IMR-90 (cell line): ENCODE measurements around the gene ZFP36.

Experiments
- BHLHE40 ChIP-seq: fragments of 150-350 bp; IDR thresholded peaks from 2 replicates; pipeline ENCODE4 v1.6.1; 2016; ENCODE audit warnings: mild to moderate bottlenecking, low read depth, low read length
- CEBPB ChIP-seq: IDR thresholded peaks from 2 replicates; pipeline ENCODE4 v1.6.1; 2012; ENCODE audit warnings: low read depth, low read length, improper control_type of control experiment
- MAFK ChIP-seq: IDR thresholded peaks from 2 replicates; pipeline ENCODE4 v1.6.1; 2012; ENCODE audit warnings: low read depth, low read length, improper control_type of control experiment
- MAZ ChIP-seq: IDR thresholded peaks from 2 replicates; pipeline ENCODE4 v1.6.1; 2012; ENCODE audit warnings: low read depth, mild to moderate bottlenecking, low read length, improper control_type of control experiment, moderate library complexity, borderline replicate concordance
- NFE2L2 ChIP-seq: fragments of 150-350 bp; IDR thresholded peaks from 2 replicates; pipeline ENCODE4 v1.6.1; 2016; ENCODE audit warnings: low read depth, mild to moderate bottlenecking, low read length
- POLR2A ChIP-seq: IDR thresholded peaks from 2 replicates; pipeline ENCODE4 v1.6.1; 2012; ENCODE audit warnings: mild to moderate bottlenecking, low read depth, low read length
- RAD21 ChIP-seq: IDR thresholded peaks from 2 replicates; pipeline ENCODE4 v1.6.1; 2012; ENCODE audit warnings: low read length, improper control_type of control experiment
- RCOR1 ChIP-seq: IDR thresholded peaks from 2 replicates; pipeline ENCODE4 v1.6.1; 2012; ENCODE audit warnings: mild to moderate bottlenecking, low read length, improper control_type of control experiment; ENCODE audit not compliant: insufficient replicate concordance
- RFX5 ChIP-seq: IDR thresholded peaks from 2 replicates; pipeline ENCODE4 v1.8.0; 2012; ENCODE audit warnings: low read depth, mild to moderate bottlenecking, low read length, moderate library complexity
- TF ChIP-seq, protein P1 (sequence below): conservative IDR thresholded peaks from 2 replicates; pipeline ENCODE4 v1.5.1; 2012; ENCODE audit warnings: mild to moderate bottlenecking, low read depth, low read length, improper control_type of control experiment

DNA sequence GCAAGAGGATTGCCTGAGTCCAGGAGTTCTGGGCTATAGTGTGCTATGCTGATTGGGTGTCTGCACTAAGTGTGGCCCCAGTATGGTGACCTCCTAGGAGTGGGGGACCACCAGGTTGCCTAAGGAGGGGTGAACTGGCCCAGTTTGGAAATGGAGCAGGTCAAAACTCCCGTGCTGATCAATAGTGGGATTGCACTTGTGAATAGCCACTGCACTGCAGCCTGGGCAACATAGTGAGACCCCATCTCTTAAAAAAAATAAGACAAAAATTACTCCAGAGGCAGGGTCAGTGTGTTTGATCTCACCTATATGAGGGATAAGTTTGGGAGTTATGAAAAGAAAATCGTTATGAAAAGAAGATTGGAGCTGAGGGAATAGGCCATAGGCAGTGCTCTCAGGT, 37.4 kb upstream of the ZFP36 start:
- TF ChIP-seq MAZ (no peak), CEBPB (no peak), POLR2A (no peak), RAD21 (no peak), RCOR1 (no peak), BHLHE40 (no peak), NFE2L2 (no peak), MAFK (no peak), RFX5 (no peak)
- TF ChIP-seq, protein P1, sequence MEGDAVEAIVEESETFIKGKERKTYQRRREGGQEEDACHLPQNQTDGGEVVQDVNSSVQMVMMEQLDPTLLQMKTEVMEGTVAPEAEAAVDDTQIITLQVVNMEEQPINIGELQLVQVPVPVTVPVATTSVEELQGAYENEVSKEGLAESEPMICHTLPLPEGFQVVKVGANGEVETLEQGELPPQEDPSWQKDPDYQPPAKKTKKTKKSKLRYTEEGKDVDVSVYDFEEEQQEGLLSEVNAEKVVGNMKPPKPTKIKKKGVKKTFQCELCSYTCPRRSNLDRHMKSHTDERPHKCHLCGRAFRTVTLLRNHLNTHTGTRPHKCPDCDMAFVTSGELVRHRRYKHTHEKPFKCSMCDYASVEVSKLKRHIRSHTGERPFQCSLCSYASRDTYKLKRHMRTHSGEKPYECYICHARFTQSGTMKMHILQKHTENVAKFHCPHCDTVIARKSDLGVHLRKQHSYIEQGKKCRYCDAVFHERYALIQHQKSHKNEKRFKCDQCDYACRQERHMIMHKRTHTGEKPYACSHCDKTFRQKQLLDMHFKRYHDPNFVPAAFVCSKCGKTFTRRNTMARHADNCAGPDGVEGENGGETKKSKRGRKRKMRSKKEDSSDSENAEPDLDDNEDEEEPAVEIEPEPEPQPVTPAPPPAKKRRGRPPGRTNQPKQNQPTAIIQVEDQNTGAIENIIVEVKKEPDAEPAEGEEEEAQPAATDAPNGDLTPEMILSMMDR = no peak
